Vagina (tissue), 2 donors: ENCODE results near the gene SUPT3H. TPM values are rescaled to one million over a fixed set of nuclear protein-coding genes. Genes with fewer than 3 reads are reported as not detected.

Source experiments
- DNase-seq, 2 donors: peaks; one replicate each; pipeline ENCODE4 v3.0.0-alpha.2; 2017; ENCODE audit errors: extremely low spot score in 2 of 2
- H3K27ac ChIP-seq: fragments of 200-600 bp; sonication (generic); one replicate; pipeline ENCODE4 v1.5.1; 2019
- H3K27me3 ChIP-seq: fragments of 200-600 bp; sonication (generic); one replicate; pipeline ENCODE4 v1.5.1; 2019
- H3K36me3 ChIP-seq, 2 donors: fragments of 200-600 bp; sonication (generic); one replicate each; pipeline ENCODE4 v1.5.1; 2017 to 2019
- H3K4me1 ChIP-seq: fragments of 200-600 bp; sonication (generic); one replicate; pipeline ENCODE4 v1.5.1; 2019
- H3K4me3 ChIP-seq, 2 donors: fragments of 200-600 bp; sonication (generic); 1 replicate in 1 of 2; 2 replicates in 1 of 2; pipeline ENCODE4 v1.5.1; 2016 to 2019
- H3K9me3 ChIP-seq: fragments of 200-600 bp; sonication (generic); one replicate; pipeline ENCODE4 v1.5.1; 2019
- POLR2A ChIP-seq, 2 donors: fragments of 450-650 bp; IDR thresholded peaks; one replicate each; pipeline ENCODE4 v1.6.1; 2017; ENCODE audit warnings: antibody characterized with exemption in 2 of 2, mild to moderate bottlenecking in 2 of 2, moderate library complexity in 2 of 2
- POLR2AphosphoS5 ChIP-seq, 2 donors: sonication (generic); formaldehyde crosslinking; IDR thresholded peaks; one replicate each; pipeline ENCODE4 v1.9.0; 2017; ENCODE audit warnings: antibody characterized with exemption in 2 of 2, mild to moderate bottlenecking in 2 of 2, low read depth in 1 of 2; ENCODE audit not compliant: insufficient read depth in 1 of 2
- intact Hi-C: fragments of 100-400 bp; cut with DNase I; formaldehyde crosslinking; loops from one replicate; pipeline ENCODE4 v1.15.1; 2023
- total RNA-seq: library from RNA; depleted of rRNA; stranded (reverse); fragments of >200 nt; gene quantifications from one replicate; pipeline ENCODE4 v1.2.3, GENCODE V29; 2016
- TF ChIP-seq, protein P1 (sequence below), 3 experiments: fragments of 450-650 bp in 2 of 3; fragments of 200-600 bp in 1 of 3; sonication (generic) in 1 of 3; IDR thresholded peaks; one replicate each; pipeline ENCODE4 v1.5.1; 2017 to 2019; ENCODE audit warnings: antibody characterized with exemption in 3 of 3, mild to moderate bottlenecking in 2 of 3, moderate library complexity in 2 of 3

The SUPT3H gene
- total RNA-seq, 1 donor from 2014 or later, result 4.2 TPM

DNA sequence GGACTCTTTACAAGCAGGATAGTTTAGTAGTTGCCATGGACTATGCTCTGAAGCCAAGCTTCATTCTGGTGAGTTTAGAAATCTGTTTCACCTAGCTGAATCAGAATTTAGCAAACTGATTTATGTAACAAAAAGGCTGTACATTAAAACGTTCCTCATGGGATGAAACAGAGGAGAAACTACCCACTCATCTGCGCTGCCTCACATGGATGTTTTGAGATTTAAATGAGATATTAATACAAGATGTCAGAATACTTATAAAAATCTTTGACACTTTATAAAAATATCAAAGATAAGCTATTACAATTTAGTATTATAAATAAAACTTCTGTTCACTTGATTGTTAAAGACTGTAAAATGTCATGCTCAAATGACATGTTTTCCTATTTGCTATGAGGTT lies 32.8 kb downstream of the SUPT3H start:
- H3K27me3 ChIP-seq, result no peaks in the 10 kb centered on the region
- H3K36me3 ChIP-seq, result no peaks in the 10 kb centered on the region
- DNase-seq, result no peak

DNA sequence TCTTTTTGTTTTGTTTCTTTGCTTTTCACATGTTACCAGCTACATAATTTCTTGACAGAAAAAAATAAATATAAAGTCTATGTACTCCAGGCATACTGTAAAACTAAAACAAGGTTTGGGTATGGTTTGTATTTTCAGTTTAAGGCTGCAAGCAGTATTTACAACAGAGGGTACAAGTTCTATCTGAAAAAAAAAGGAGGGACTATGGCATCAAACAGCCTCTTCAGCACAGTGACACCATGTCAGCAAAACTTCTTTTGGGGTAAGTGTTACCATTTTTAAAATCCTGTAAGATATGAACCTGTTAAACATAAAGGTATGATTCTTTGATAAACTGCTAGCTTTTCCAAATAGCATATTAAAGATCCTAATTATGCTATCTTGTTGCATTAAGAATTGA lies 49.2 kb downstream of the SUPT3H start:
- TF ChIP-seq POLR2A (IDR thresholded peaks at IDR 0.05), result no peak
- no peak for TF ChIP-seq POLR2AphosphoS5 (IDR thresholded peaks at IDR 0.05; ENCODE audit: insufficient read depth in 1 of 2, low read depth in 1 of 2)
- TF ChIP-seq, protein P1, sequence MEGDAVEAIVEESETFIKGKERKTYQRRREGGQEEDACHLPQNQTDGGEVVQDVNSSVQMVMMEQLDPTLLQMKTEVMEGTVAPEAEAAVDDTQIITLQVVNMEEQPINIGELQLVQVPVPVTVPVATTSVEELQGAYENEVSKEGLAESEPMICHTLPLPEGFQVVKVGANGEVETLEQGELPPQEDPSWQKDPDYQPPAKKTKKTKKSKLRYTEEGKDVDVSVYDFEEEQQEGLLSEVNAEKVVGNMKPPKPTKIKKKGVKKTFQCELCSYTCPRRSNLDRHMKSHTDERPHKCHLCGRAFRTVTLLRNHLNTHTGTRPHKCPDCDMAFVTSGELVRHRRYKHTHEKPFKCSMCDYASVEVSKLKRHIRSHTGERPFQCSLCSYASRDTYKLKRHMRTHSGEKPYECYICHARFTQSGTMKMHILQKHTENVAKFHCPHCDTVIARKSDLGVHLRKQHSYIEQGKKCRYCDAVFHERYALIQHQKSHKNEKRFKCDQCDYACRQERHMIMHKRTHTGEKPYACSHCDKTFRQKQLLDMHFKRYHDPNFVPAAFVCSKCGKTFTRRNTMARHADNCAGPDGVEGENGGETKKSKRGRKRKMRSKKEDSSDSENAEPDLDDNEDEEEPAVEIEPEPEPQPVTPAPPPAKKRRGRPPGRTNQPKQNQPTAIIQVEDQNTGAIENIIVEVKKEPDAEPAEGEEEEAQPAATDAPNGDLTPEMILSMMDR (IDR thresholded peaks at IDR 0.05), result no peak
- intact Hi-C loops, result no loop called here
- H3K9me3 ChIP-seq, result no peaks in the 10 kb centered on the region
- no peaks in the 10 kb centered on the region for H3K36me3 ChIP-seq
- H3K27ac ChIP-seq, result no peak overlapping the region
- H3K4me1 ChIP-seq, result peaks cover 9% of the 10 kb centered on the region
- no peak for DNase-seq
- H3K27me3 ChIP-seq, result no peaks in the 10 kb centered on the region
- H3K4me3 ChIP-seq, result no peak overlapping the region

More for the DNA sequence above, 32.8 kb downstream of the SUPT3H start:
- no peak for TF ChIP-seq POLR2A (IDR thresholded peaks at IDR 0.05)
- no peak for TF ChIP-seq POLR2AphosphoS5 (IDR thresholded peaks at IDR 0.05; ENCODE audit: insufficient read depth in 1 of 2, low read depth in 1 of 2)
- TF ChIP-seq, protein P1 (IDR thresholded peaks at IDR 0.05), result no peak
- intact Hi-C loops, result no loop called here
- no peaks in the 10 kb centered on the region for H3K4me1 ChIP-seq
- H3K27ac ChIP-seq, result no peak overlapping the region
- H3K4me3 ChIP-seq, result no peak overlapping the region
- no peaks in the 10 kb centered on the region for H3K9me3 ChIP-seq

DNA sequence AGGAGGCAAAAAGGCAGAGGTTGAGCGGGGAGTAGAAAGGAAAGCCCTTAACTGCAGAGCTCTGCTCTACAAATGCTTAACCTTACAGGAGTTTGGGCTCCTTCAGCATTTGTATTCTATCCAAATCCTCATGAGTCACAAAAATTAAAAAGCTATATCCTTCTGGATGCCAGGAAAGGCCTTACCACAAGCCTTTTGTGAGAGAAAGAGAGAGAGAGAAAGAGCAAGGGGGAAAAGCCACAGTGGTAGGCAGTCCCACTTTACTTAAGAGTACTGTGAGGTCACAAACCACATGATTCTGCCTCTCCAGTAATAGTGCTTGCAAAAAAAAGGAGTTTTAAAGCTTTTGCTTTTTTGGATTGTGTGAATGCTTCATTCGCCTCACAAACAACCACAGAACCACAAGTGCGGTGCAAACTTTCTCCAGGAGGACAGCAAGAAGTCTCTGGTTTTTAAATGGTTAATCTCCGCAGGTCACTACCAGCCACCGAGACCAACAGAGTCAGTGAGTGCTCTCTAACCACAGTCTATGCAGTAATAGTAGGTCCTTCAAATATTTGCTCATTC lies 49.7 kb downstream of the SUPT3H start, which contains the start of gene RUNX2:
Gene RUNX2, plus strand, starts transcription at position 375 of the 567 bp plus-strand sequence. CDS start 397 bp downstream, outside the sequence.
- TF ChIP-seq POLR2AphosphoS5 (IDR thresholded peaks at IDR 0.05; ENCODE audit: insufficient read depth in 1 of 2, low read depth in 1 of 2), result peak in 1 of 2 donors; percentile 14
- no peak for TF ChIP-seq POLR2A (IDR thresholded peaks at IDR 0.05)
- TF ChIP-seq, protein P1 (IDR thresholded peaks at IDR 0.05), result no peak
- Histone ChIP-seq H3K27me3 (no peaks in the 10 kb centered on the region), H3K36me3 (no peaks in the 10 kb centered on the region), H3K4me1 (peaks cover 9% of the 10 kb centered on the region), H3K27ac (no peak within 1 kb of the TSS), H3K4me3 (no peak within 1 kb of the TSS), H3K9me3 (no peaks in the 10 kb centered on the region)
- no peak for DNase-seq
- intact Hi-C loops, result no loop called here

DNA sequence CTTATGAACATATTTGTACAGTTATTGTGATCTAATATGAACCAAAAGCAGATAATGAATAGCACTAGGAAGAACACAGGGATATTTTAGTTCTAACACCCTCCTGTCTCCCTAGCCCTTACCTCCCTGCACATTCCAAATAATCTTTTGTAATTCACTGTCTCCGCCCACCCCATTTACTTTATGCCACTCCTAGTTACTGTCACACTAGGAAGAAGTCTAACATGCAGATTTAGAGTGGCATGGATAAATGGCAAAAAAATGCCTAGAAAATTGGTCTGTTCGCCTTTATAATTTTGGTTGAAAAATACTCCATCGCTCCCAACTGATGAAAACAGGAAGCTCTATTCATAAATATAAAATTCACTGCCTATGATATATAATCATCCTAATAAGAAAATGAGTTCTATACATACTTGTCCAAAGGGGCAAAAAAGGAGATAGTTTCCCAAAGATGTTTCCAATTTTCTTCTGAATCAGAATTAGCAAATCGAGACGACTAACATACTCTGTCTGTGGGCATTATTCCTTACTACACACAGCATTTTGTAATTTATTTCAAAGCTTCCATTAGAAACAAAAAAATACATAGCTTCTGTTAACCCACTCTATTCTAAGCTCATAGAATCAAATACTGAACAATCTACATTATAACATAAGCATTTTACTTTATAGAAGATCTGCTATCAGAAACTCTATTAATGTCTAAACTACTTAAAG lies 50.9 kb downstream of the SUPT3H start:
- TF ChIP-seq POLR2AphosphoS5 (IDR thresholded peaks at IDR 0.05; ENCODE audit: insufficient read depth in 1 of 2, low read depth in 1 of 2) (no peak), POLR2A (IDR thresholded peaks at IDR 0.05) (no peak)
- TF ChIP-seq, protein P1 (IDR thresholded peaks at IDR 0.05), result no peak
- Histone ChIP-seq H3K4me1 (peaks cover 9% of the 10 kb centered on the region), H3K27me3 (no peaks in the 10 kb centered on the region), H3K9me3 (no peaks in the 10 kb centered on the region), H3K4me3 (no peak overlapping the region), H3K27ac (no peak overlapping the region), H3K36me3 (no peaks in the 10 kb centered on the region)
- DNase-seq, result no peak
- intact Hi-C loops, result no loop called here
